Measurements from ENCODE around the gene PCMT1.
"Not testable (repeated sequence)": the region's sequence is repeated elsewhere in the genome, so short reads cannot be mapped to it uniquely, and the experiment has no call there.

PCMT1 gene

GRCh38 chr6:149852881-149853280 is 103.3 kb downstream of the PCMT1 start:
- no peaks in the 10 kb centered on the region for H3K9me3 ChIP-seq
- H3K4me1 ChIP-seq, result peaks cover 3% of the 10 kb centered on the region

DNA sequence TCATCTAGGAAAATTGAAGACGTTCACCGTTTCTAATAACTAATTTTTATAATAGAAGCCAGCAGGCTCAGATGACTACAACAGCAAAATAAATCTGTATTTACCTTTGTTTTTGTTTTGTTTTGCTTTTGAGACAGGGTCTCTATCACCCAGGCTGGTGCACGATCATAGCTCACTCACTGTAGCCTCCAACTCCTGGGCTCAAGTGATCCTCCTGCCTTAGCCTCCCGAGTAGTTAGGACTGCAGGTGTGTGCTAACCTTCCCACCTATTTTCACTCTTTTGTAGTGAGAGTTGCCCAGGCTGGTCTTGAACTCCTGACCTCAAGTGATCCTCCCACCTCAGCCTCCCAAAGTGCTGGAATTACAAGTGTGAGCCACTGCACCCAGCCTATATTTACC is 104.5 kb downstream of the PCMT1 start:
- DNase-seq; H3K9me3 ChIP-seq; H3K36me3 ChIP-seq; H3K4me1 ChIP-seq; H3K27me3 ChIP-seq; H3K4me3 ChIP-seq (ENCODE audit: low read depth, low read length): not testable (repeated sequence)

More at GRCh38 chr6:149852881-149853280, 103.3 kb downstream of the PCMT1 start:
- Histone ChIP-seq H3K36me3 (no peaks in the 10 kb centered on the region), H3K4me3 (ENCODE audit: low read depth, low read length) (no peak overlapping the region), H3K27me3 (no peaks in the 10 kb centered on the region)
- TF ChIP-seq, protein P1, sequence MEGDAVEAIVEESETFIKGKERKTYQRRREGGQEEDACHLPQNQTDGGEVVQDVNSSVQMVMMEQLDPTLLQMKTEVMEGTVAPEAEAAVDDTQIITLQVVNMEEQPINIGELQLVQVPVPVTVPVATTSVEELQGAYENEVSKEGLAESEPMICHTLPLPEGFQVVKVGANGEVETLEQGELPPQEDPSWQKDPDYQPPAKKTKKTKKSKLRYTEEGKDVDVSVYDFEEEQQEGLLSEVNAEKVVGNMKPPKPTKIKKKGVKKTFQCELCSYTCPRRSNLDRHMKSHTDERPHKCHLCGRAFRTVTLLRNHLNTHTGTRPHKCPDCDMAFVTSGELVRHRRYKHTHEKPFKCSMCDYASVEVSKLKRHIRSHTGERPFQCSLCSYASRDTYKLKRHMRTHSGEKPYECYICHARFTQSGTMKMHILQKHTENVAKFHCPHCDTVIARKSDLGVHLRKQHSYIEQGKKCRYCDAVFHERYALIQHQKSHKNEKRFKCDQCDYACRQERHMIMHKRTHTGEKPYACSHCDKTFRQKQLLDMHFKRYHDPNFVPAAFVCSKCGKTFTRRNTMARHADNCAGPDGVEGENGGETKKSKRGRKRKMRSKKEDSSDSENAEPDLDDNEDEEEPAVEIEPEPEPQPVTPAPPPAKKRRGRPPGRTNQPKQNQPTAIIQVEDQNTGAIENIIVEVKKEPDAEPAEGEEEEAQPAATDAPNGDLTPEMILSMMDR (IDR thresholded peaks at IDR 0.05; ENCODE audit: low read depth, low read length), result no peak
- no peak for DNase-seq

- Histone ChIP-seq H3K9me3 (no peaks in the 10 kb centered on the region), H3K27me3 (no peaks in the 10 kb centered on the region), H3K4me1 (no peaks in the 10 kb centered on the region), H3K36me3 (no peaks in the 10 kb centered on the region), H3K4me3 (ENCODE audit: low read depth, low read length) (no peak overlapping the region)
- DNase-seq, result no peak
- TF ChIP-seq, protein P1 (IDR thresholded peaks at IDR 0.05; ENCODE audit: low read depth, low read length), result no peak
Measured at GRCh38 chr6:149854532-149854931, 105.0 kb downstream of the PCMT1 start.

- no peak overlapping the region for H3K4me3 ChIP-seq (ENCODE audit: low read depth, low read length)
- DNase-seq, result no peak
- H3K4me1 ChIP-seq, result no peaks in the 10 kb centered on the region
- H3K36me3 ChIP-seq, result no peaks in the 10 kb centered on the region
- no peaks in the 10 kb centered on the region for H3K9me3 ChIP-seq
- TF ChIP-seq, protein P1 (IDR thresholded peaks at IDR 0.05; ENCODE audit: low read depth, low read length), result no peak
- no peaks in the 10 kb centered on the region for H3K27me3 ChIP-seq
Measured at GRCh38 chr6:149855040-149855654, 105.6 kb downstream of the PCMT1 start.

DNA sequence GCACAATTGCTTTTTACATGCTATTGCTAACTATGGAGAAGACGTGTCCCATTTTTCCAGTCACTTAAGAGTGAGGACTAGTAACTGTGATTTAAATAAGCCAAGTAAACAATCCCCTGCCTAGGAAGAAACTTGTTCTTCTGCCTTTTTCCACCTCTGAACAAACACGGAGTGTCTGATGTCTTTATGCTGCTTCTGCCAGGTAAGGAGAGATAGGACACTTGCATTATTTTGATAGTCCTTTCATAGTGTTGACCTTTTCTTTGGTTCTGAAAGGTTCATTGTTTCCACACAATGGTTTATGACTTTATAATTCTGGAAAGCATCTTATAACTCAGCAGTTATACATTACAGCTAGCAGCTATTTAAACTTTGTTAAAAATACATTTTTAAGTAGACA is 106.2 kb downstream of the PCMT1 start:
- DNase-seq, result no peak
- TF ChIP-seq, protein P1 (IDR thresholded peaks at IDR 0.05; ENCODE audit: low read depth, low read length), result no peak
- Histone ChIP-seq H3K27me3 (no peaks in the 10 kb centered on the region), H3K9me3 (no peaks in the 10 kb centered on the region), H3K4me1 (no peaks in the 10 kb centered on the region), H3K4me3 (ENCODE audit: low read depth, low read length) (no peak overlapping the region), H3K36me3 (no peaks in the 10 kb centered on the region)

DNA sequence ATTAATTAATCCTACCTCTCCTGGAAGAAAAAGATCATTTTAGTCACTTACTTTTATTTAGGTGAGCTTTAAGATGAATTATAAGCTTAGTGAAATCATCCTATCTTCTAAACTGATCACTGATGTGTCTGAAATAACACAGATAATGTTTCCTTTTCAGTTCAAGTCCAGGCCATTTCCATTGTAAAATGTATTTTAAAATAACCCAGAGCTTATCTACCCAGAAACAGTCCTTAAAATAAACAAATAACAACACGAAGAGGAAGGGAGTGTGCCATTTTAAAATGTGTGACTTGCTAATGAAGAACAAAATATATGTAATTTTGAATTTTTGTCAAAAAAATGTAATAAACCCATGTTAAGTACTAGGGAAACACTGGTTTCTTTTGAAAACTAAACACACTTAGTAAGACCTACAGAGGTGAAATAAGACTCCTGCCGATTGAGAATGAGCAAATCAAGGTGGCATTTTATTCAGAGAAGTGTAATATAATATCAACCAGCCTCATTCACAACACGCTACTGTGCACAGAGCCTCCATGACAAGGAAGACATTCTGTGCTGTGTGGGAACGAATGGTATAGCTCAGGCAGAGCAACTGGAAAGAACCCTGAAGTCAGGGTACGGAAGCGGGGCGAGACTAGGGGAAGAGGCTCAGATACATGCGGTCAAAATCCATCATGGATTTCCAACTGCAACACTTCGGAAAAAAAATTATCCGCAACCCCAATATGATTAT is 106.9 kb downstream of the PCMT1 start:
- Histone ChIP-seq H3K36me3 (no peaks in the 10 kb centered on the region), H3K4me3 (ENCODE audit: low read depth, low read length) (no peak overlapping the region), H3K4me1 (no peaks in the 10 kb centered on the region), H3K9me3 (no peaks in the 10 kb centered on the region), H3K27me3 (no peaks in the 10 kb centered on the region)
- no peak for DNase-seq
- TF ChIP-seq, protein P1 (IDR thresholded peaks at IDR 0.05; ENCODE audit: low read depth, low read length), result no peak

Measured in BE2C (cell line).